Muscle layer of duodenum (tissue), 2 donors: Measurements from ENCODE around the gene THOC5.
"Not testable (repeated sequence)": the region's sequence is repeated elsewhere in the genome, so short reads cannot be mapped to it uniquely, and the experiment has no call there.

Source experiments
- H3K27ac ChIP-seq: one replicate; pipeline ENCODE4 v1.7.0; 2013; ENCODE audit warnings: mild to moderate bottlenecking, low read length
- H3K27me3 ChIP-seq: one replicate; pipeline ENCODE4 v1.7.0; 2013; ENCODE audit warnings: low read depth, mild to moderate bottlenecking, control low read depth, low read length
- H3K36me3 ChIP-seq, 2 donors: one replicate each; pipeline ENCODE4 v1.7.0; 2013; ENCODE audit warnings: low read length in 2 of 2, control low read depth in 1 of 2, mild to moderate bottlenecking in 1 of 2; ENCODE audit not compliant: insufficient read depth in 2 of 2, control insufficient read depth in 1 of 2
- H3K4me1 ChIP-seq, 2 donors: one replicate each; pipeline ENCODE4 v1.7.0; 2013; ENCODE audit warnings: low read length in 2 of 2, mild to moderate bottlenecking in 2 of 2, control low read depth in 1 of 2, moderate library complexity in 1 of 2; ENCODE audit not compliant: insufficient read depth in 2 of 2, control insufficient read depth in 1 of 2
- H3K4me3 ChIP-seq, 2 donors: one replicate each; pipeline ENCODE4 v1.7.0; 2013; ENCODE audit warnings: low read length in 2 of 2, low read depth in 1 of 2, mild to moderate bottlenecking in 1 of 2
- H3K9me3 ChIP-seq, 2 donors: one replicate each; pipeline ENCODE4 v1.7.0; 2013; ENCODE audit warnings: low read length in 2 of 2, control low read depth in 1 of 2, mild to moderate bottlenecking in 1 of 2; ENCODE audit not compliant: control insufficient read depth in 1 of 2
- donor health status: healthy.

THOC5 gene

GRCh38 chr22:29509298-29509697, 44.3 kb downstream of the THOC5 start:
- Histone ChIP-seq H3K27ac (no peak overlapping the region), H3K4me3 (no peak overlapping the region), H3K9me3 (no peaks in the 10 kb centered on the region), H3K27me3 (no peaks in the 10 kb centered on the region), H3K4me1 (no peaks in the 10 kb centered on the region), H3K36me3 (peaks cover 48 to 72% of the 10 kb centered on the region in 2 donors)

GRCh38 chr22:29503811-29504372, 49.7 kb downstream of the THOC5 start:
- H3K4me3 ChIP-seq, result no peak overlapping the region
- H3K27me3 ChIP-seq, result no peaks in the 10 kb centered on the region
- no peaks in the 10 kb centered on the region for H3K4me1 ChIP-seq
- no peak overlapping the region for H3K27ac ChIP-seq
- peaks cover 19 to 32% of the 10 kb centered on the region in 2 donors for H3K36me3 ChIP-seq
- no peaks in the 10 kb centered on the region for H3K9me3 ChIP-seq

- Histone ChIP-seq H3K27me3 (no peaks in the 10 kb centered on the region), H3K27ac (no peak overlapping the region), H3K36me3 (no peaks in the 10 kb centered on the region), H3K9me3 (no peaks in the 10 kb centered on the region), H3K4me3 (no peak overlapping the region), H3K4me1 (no peaks in the 10 kb centered on the region)
These were observed 53.7 kb downstream of the THOC5 start for GRCh38 chr22:29499852-29500251.

- Histone ChIP-seq H3K9me3 (peaks cover 0 to 3% of the 10 kb centered on the region in 2 donors), H3K4me3 (no peak overlapping the region), H3K36me3 (no peaks in the 10 kb centered on the region), H3K27me3 (no peaks in the 10 kb centered on the region), H3K27ac (no peak overlapping the region), H3K4me1 (no peaks in the 10 kb centered on the region)
These were observed 59.9 kb downstream of the THOC5 start for GRCh38 chr22:29493636-29494035.

- H3K4me1 ChIP-seq, result no peaks in the 10 kb centered on the region
- no peaks in the 10 kb centered on the region for H3K27me3 ChIP-seq
- no peak overlapping the region for H3K27ac ChIP-seq
- no peak overlapping the region for H3K4me3 ChIP-seq
- H3K36me3 ChIP-seq, result no peaks in the 10 kb centered on the region
- peaks cover 0 to 3% of the 10 kb centered on the region in 2 donors for H3K9me3 ChIP-seq
These were observed 62.5 kb downstream of the THOC5 start for GRCh38 chr22:29491012-29491411.

GRCh38 chr22:29489127-29489780, 64.3 kb downstream of the THOC5 start:
- not testable (repeated sequence) for H3K27me3 ChIP-seq, H3K36me3 ChIP-seq, H3K4me3 ChIP-seq

GRCh38 chr22:29487426-29487986, 66.1 kb downstream of the THOC5 start:
- no peaks in the 10 kb centered on the region for H3K4me1 ChIP-seq
- H3K36me3 ChIP-seq, result no peaks in the 10 kb centered on the region
- H3K4me3 ChIP-seq, result no peak overlapping the region
- no peak overlapping the region for H3K27ac ChIP-seq
- no peaks in the 10 kb centered on the region for H3K27me3 ChIP-seq
- H3K9me3 ChIP-seq, result no peaks in the 10 kb centered on the region

More at GRCh38 chr22:29489127-29489780, 64.3 kb downstream of the THOC5 start:
- H3K27ac ChIP-seq, H3K4me1 ChIP-seq, H3K9me3 ChIP-seq: not testable (repeated sequence)

GRCh38 chr22:29485448-29485847, 68.1 kb downstream of the THOC5 start:
- no peaks in the 10 kb centered on the region for H3K36me3 ChIP-seq

GRCh38 chr22:29484642-29485041, 68.9 kb downstream of the THOC5 start:
- no peak overlapping the region for H3K27ac ChIP-seq
- no peaks in the 10 kb centered on the region for H3K9me3 ChIP-seq
- H3K4me3 ChIP-seq, result no peak overlapping the region
- peaks cover 24% of the 10 kb centered on the region for H3K27me3 ChIP-seq
- H3K4me1 ChIP-seq, result peaks cover 0 to 17% of the 10 kb centered on the region in 2 donors
- H3K36me3 ChIP-seq, result no peaks in the 10 kb centered on the region

More at GRCh38 chr22:29485448-29485847, 68.1 kb downstream of the THOC5 start:
- Histone ChIP-seq H3K9me3 (no peaks in the 10 kb centered on the region), H3K4me1 (peaks cover 0 to 9% of the 10 kb centered on the region in 2 donors), H3K27me3 (peaks cover 16% of the 10 kb centered on the region), H3K4me3 (no peak overlapping the region), H3K27ac (no peak overlapping the region)

GRCh38 chr22:29483254-29483653, 70.3 kb downstream of the THOC5 start:
- H3K36me3 ChIP-seq, result no peaks in the 10 kb centered on the region
- no peak overlapping the region for H3K27ac ChIP-seq
- peaks cover 37% of the 10 kb centered on the region for H3K27me3 ChIP-seq
- no peak overlapping the region for H3K4me3 ChIP-seq
- no peaks in the 10 kb centered on the region for H3K9me3 ChIP-seq
- peaks cover 0 to 17% of the 10 kb centered on the region in 2 donors for H3K4me1 ChIP-seq

- no peak overlapping the region for H3K27ac ChIP-seq
- no peaks in the 10 kb centered on the region for H3K9me3 ChIP-seq
- H3K27me3 ChIP-seq, result peaks cover 42% of the 10 kb centered on the region
- H3K4me3 ChIP-seq, result no peak overlapping the region
- H3K4me1 ChIP-seq, result peaks cover 0 to 17% of the 10 kb centered on the region in 2 donors
- no peaks in the 10 kb centered on the region for H3K36me3 ChIP-seq
These were observed 70.8 kb downstream of the THOC5 start for GRCh38 chr22:29482726-29483125.
